ENCODE measurements around the gene LRPAP1.
"Not testable (repeated sequence)": the region's sequence is repeated elsewhere in the genome, so short reads cannot be mapped to it uniquely, and the experiment has no call there.

DNA sequence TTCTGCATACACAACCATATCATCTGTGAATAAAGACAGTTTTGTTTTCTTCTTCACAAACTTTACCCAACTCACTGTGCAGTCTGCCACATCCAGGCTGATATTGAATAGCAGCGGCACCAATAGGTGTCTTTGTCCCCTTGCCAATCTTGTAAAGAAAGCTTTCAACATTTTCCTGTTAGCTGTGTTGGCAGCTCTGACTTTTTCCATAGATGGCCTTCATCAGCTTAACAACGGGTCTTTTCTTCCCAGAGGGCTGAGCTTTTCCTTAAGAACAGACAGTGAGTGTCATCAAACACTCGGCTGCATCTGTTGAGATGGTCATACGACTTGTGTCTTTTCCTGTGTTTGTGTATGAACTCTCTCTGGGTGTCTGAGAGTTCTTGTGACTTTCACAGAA is 14.5 kb upstream of the LRPAP1 start:
- TF ChIP-seq YY1 (IDR thresholded peaks at IDR 0.05; ENCODE audit: insufficient read depth, insufficient read length); SUZ12 (IDR thresholded peaks at IDR 0.05; ENCODE audit: extremely low read depth, insufficient read depth, insufficient read length): not testable (repeated sequence)

Measured in NT2/D1 (cell line).